IMR-90 (cell line): ENCODE results near the gene NEURL1. TPM values are rescaled to one million over a fixed set of nuclear protein-coding genes. Genes with fewer than 3 reads are reported as not detected.

Experiments
- ATAC-seq: fragments of 200-7000 bp; cut with Tn5 transposase; 2 replicates; pipeline ENCODE4 v1.9.1; 2020; ENCODE audit warnings: low read depth, mild to moderate bottlenecking, moderate library complexity
- BruUV-seq: library from RNA; stranded (reverse); fragments of 400-500 nt; replicated peaks from 2 replicates; lab custom pipeline; 2021; lab: Mats Ljungman, UMichigan
- CTCF ChIA-PET: fragments of 300-600 bp; formaldehyde crosslinking; extraction: SDS; loops from one replicate; lab custom pipeline; 2021; ENCODE audit warnings: antibody characterized with exemption; lab: Yijun Ruan, JAX
- POLR2A ChIA-PET: fragments of 300-600 bp; sonication (Branson Sonifier 250); formaldehyde crosslinking; loops from one replicate; lab custom pipeline; 2022; ENCODE audit warnings: antibody characterized with exemption; ENCODE audit not compliant: unreplicated experiment; lab: Charles Lee
- DNase-seq: peaks from one replicate; pipeline ENCODE4 v3.0.0; 2013
- H2AFZ ChIP-seq: replicated peaks from 2 replicates; pipeline ENCODE3; 2013; ENCODE audit warnings: low read length, mild to moderate bottlenecking; ENCODE audit not compliant: poor library complexity
- H2AK5ac ChIP-seq: 2 replicates; pipeline ENCODE4 v1.6.1; 2013; ENCODE audit warnings: low read depth, low read length, inconsistent platforms
- H2AK9ac ChIP-seq: replicated peaks from 2 replicates; pipeline ENCODE3; 2013; ENCODE audit warnings: mild to moderate bottlenecking, low read depth, low read length, moderate library complexity; ENCODE audit not compliant: poor library complexity
- H2BK120ac ChIP-seq: 2 replicates; pipeline ENCODE4 v1.6.1; 2013; ENCODE audit warnings: low read depth, low read length, inconsistent platforms
- H2BK15ac ChIP-seq: 3 replicates; pipeline ENCODE4 v1.6.1; 2013; ENCODE audit warnings: low read depth, low read length, inconsistent platforms
- H2BK20ac ChIP-seq: 2 replicates; pipeline ENCODE4 v1.6.1; 2013; ENCODE audit warnings: low read depth, mild to moderate bottlenecking, inconsistent platforms, low read length, moderate library complexity
- H2BK5ac ChIP-seq: 2 replicates; pipeline ENCODE4 v1.6.1; 2013; ENCODE audit warnings: mild to moderate bottlenecking, low read depth, low read length, inconsistent platforms; ENCODE audit not compliant: poor library complexity, severe bottlenecking
- H3K14ac ChIP-seq: replicated peaks from 2 replicates; pipeline ENCODE4 v1.6.1; 2013; ENCODE audit warnings: low read depth, low read length, inconsistent platforms
- H3K18ac ChIP-seq: 2 replicates; pipeline ENCODE4 v1.6.1; 2013; ENCODE audit warnings: low read depth, low read length, control low read depth
- H3K23ac ChIP-seq: 2 replicates; pipeline ENCODE4 v1.6.1; 2013; ENCODE audit warnings: low read depth, low read length, inconsistent platforms
- H3K27ac ChIP-seq: 2 replicates; pipeline ENCODE4 v1.5.1; 2013; ENCODE audit warnings: mild to moderate bottlenecking, control low read depth, low read length; ENCODE audit not compliant: insufficient read depth
- H3K27me3 ChIP-seq: 2 replicates; pipeline ENCODE4 v1.6.1; 2013; ENCODE audit warnings: low read length; ENCODE audit not compliant: control insufficient read depth, insufficient read depth
- H3K36me3 ChIP-seq: 2 replicates; pipeline ENCODE4 v1.6.1; 2013; ENCODE audit warnings: low read length, mixed read lengths; ENCODE audit not compliant: control insufficient read depth, insufficient read depth
- H3K4ac ChIP-seq: 2 replicates; pipeline ENCODE4 v1.6.1; 2013; ENCODE audit warnings: low read depth, low read length, inconsistent platforms
- H3K4me1 ChIP-seq: 2 replicates; pipeline ENCODE4 v1.6.1; 2013; ENCODE audit warnings: low read length, mixed read lengths; ENCODE audit not compliant: control insufficient read depth, insufficient read depth
- H3K4me2 ChIP-seq: 2 replicates; pipeline ENCODE4 v1.6.1; 2013; ENCODE audit warnings: low read depth, mild to moderate bottlenecking, control low read depth, low read length, moderate library complexity
- H3K4me3 ChIP-seq: 2 replicates; pipeline ENCODE4 v1.5.1; 2013; ENCODE audit warnings: low read depth, mild to moderate bottlenecking, control low read depth, low read length, moderate library complexity; ENCODE audit not compliant: insufficient read depth
- H3K56ac ChIP-seq: 2 replicates; pipeline ENCODE4 v1.6.1; 2013; ENCODE audit warnings: low read length, inconsistent platforms; ENCODE audit not compliant: insufficient read depth; ENCODE audit errors: extremely low read depth
- H3K79me1 ChIP-seq, 2 experiments: 2 replicates each; pipeline ENCODE4 v1.6.1; 2013; ENCODE audit warnings: low read length in 2 of 2, inconsistent platforms in 1 of 2, low read depth in 1 of 2
- H3K9ac ChIP-seq: 2 replicates; pipeline ENCODE4 v1.6.1; 2013; ENCODE audit warnings: low read depth, low read length, control low read depth
- H3K9me1 ChIP-seq: 2 replicates; pipeline ENCODE4 v1.6.1; 2013; ENCODE audit warnings: low read length, inconsistent platforms; ENCODE audit not compliant: insufficient read depth
- H3K9me3 ChIP-seq: 2 replicates; pipeline ENCODE4 v1.6.1; 2013; ENCODE audit warnings: low read length; ENCODE audit not compliant: control insufficient read depth, insufficient read depth
- H4K20me1 ChIP-seq: 2 replicates; pipeline ENCODE4 v1.6.1; 2013; ENCODE audit warnings: low read length, inconsistent platforms; ENCODE audit not compliant: insufficient read depth
- H4K5ac ChIP-seq: 2 replicates; pipeline ENCODE4 v1.6.1; 2013; ENCODE audit warnings: mild to moderate bottlenecking, low read depth, low read length, control low read depth
- H4K8ac ChIP-seq, 2 experiments: 2 replicates each; pipeline ENCODE4 v1.6.1; 2013; ENCODE audit warnings: low read depth in 2 of 2, low read length in 2 of 2, control low read depth in 1 of 2, inconsistent platforms in 1 of 2
- H4K91ac ChIP-seq: 2 replicates; pipeline ENCODE4 v1.6.1; 2013; ENCODE audit warnings: low read depth, low read length, inconsistent platforms; ENCODE audit not compliant: insufficient read depth
- MXI1 ChIP-seq: IDR thresholded peaks from 2 replicates; pipeline ENCODE4 v1.6.1; 2012; ENCODE audit warnings: low read depth, mild to moderate bottlenecking, low read length, moderate library complexity, borderline replicate concordance
- RCOR1 ChIP-seq: IDR thresholded peaks from 2 replicates; pipeline ENCODE4 v1.6.1; 2012; ENCODE audit warnings: mild to moderate bottlenecking, low read length, improper control_type of control experiment; ENCODE audit not compliant: insufficient replicate concordance
- USF2 ChIP-seq: fragments of 150-350 bp; IDR thresholded peaks from 2 replicates; pipeline ENCODE4 v1.6.1; 2017; ENCODE audit warnings: mild to moderate bottlenecking, antibody characterized with exemption, low read length, low read depth
- WGBS, 2 experiments: methylation state at CpG; one replicate each; pipeline versions ENCODE4 v1.1.5 to v1.1.7; 2013; ENCODE audit warnings: missing lambda C conversion rate in 2 of 2; ENCODE audit not compliant: insufficient read length in 1 of 2; ENCODE audit errors: extremely low coverage in 2 of 2; 5-methylcytosine and 5-hydroxymethylcytosine counted together
- dilution Hi-C: fragments of 300-500 bp; cut with HindIII; formaldehyde crosslinking; loops from one replicate; pipeline ENCODE4 v1.14.3; 2018; ENCODE audit warnings: low sequenced_read_pairs; ENCODE audit not compliant: unreplicated experiment
- in situ Hi-C: fragments of 300-500 bp; cut with MboI; formaldehyde crosslinking; loops from 3 replicates; pipeline ENCODE4 v1.14.3; 2019; ENCODE audit warnings: low sequenced_read_pairs, inconsistent platforms, mixed read lengths
- intact Hi-C: fragments of 100-400 bp; cut with micrococcal nuclease; formaldehyde crosslinking; loops from 2 replicates; pipeline ENCODE4 v1.10.0; 2022
- polyA plus RNA-seq, 3 experiments: library from polyadenylated mRNA; depleted of rRNA; stranded (reverse); fragments of >200 nt; gene quantifications; 2 replicates each; pipeline ENCODE4 v1.2.3, GENCODE V29; 2012; ENCODE audit warnings: low replicate concordance in 1 of 3
- total RNA-seq: library from RNA; depleted of rRNA; stranded (reverse); fragments of >200 nt; gene quantifications from 2 replicates; pipeline ENCODE4 v1.2.3, GENCODE V29; 2012

Gene NEURL1
- total and polyA plus RNA-seq, 2 of the 4 experiments (the other 2 are of a cell fraction): 0.36 to 0.82 TPM

- no peak overlapping the region for H4K8ac ChIP-seq
- no peak overlapping the region for H2AK5ac ChIP-seq
- peaks cover 16% of the 10 kb centered on the region; the same call in 1 of the 2 replicates for H4K20me1 ChIP-seq
- H2BK15ac ChIP-seq: no peak overlapping the region
- no peaks in the 10 kb centered on the region; the same call in 1 of the 2 replicates for H3K9me1 ChIP-seq
- ATAC-seq (no peak), DNase-seq (no peak)
- H3K14ac ChIP-seq: no peak overlapping the region
- 100% methylated on average over 1 of the region's 4 CpGs; no CpG with 5 or more reads in 1 of the 2 experiments for WGBS, 2 experiments
- no peak overlapping the region for H2BK5ac ChIP-seq
- H3K4me2 ChIP-seq: no peak overlapping the region
- POLR2A ChIA-PET: no interaction called here
- CTCF ChIA-PET: no interaction called here
- no peaks in the 10 kb centered on the region for H3K79me1 ChIP-seq
- no peak overlapping the region for H3K18ac ChIP-seq
- H3K4ac ChIP-seq: no peak overlapping the region
- BruUV-seq: no TSS peak
- dilution Hi-C loops (no loop called here), intact Hi-C loops (no loop called here), in situ Hi-C loops (no loop called here)
- no peak overlapping the region for H4K91ac ChIP-seq
- TF ChIP-seq RCOR1 (no peak), MXI1 (no peak), USF2 (no peak)
- no peak overlapping the region for H2AFZ ChIP-seq
- H2BK120ac ChIP-seq: no peak overlapping the region
- H3K27me3 ChIP-seq: peaks cover 90% of the 10 kb centered on the region
- H3K9me3 ChIP-seq: no peaks in the 10 kb centered on the region
- H3K4me1 ChIP-seq: peaks cover 3% of the 10 kb centered on the region; the same call in 1 of the 2 replicates
- no peak overlapping the region for H3K27ac ChIP-seq
- no peak overlapping the region for H2AK9ac ChIP-seq
- no peaks in the 10 kb centered on the region for H3K36me3 ChIP-seq
- no peak overlapping the region for H3K9ac ChIP-seq
- H2BK20ac ChIP-seq: no peak overlapping the region
- no peak overlapping the region for H3K4me3 ChIP-seq
- H3K56ac ChIP-seq: no peak overlapping the region
- H4K5ac ChIP-seq: no peak overlapping the region
- H3K23ac ChIP-seq: no peak overlapping the region
These were observed 52.3 kb downstream of the NEURL1 start for GRCh38 chr10:103545771-103546281.
